Panc1 (cell line): ENCODE measurements around the gene ZNF716. TPM values are rescaled to one million over a fixed set of nuclear protein-coding genes. Genes with fewer than 3 reads are reported as not detected.

Experiments
- ATAC-seq: fragments of 200-7000 bp; cut with Tn5 transposase; 2 replicates; pipeline ENCODE4 v1.9.1; 2020; ENCODE audit warnings: mild to moderate bottlenecking, moderate library complexity
- BruUV-seq: library from RNA; stranded (reverse); fragments of 400-500 nt; replicated peaks from 2 replicates; lab custom pipeline; 2021; lab: Mats Ljungman, UMichigan
- CTCF ChIA-PET: fragments of 300-600 bp; sonication (Branson Sonifier 250); formaldehyde crosslinking; loops from one replicate; lab custom pipeline; 2022; ENCODE audit warnings: antibody characterized with exemption; lab: Charles Lee
- POLR2A ChIA-PET: fragments of 300-600 bp; sonication (Branson Sonifier 250); formaldehyde crosslinking; loops from one replicate; lab custom pipeline; 2022; ENCODE audit warnings: antibody characterized with exemption; lab: Charles Lee
- DNase-seq: peaks from one replicate; pipeline ENCODE4 v3.0.0-alpha.2; 2010; ENCODE audit warnings: low read depth, low spot score
- H3K27ac ChIP-seq: 2 replicates; pipeline ENCODE4 v1.5.1; 2011; ENCODE audit warnings: mild to moderate bottlenecking, low read length, inconsistent platforms
- H3K27me3 ChIP-seq: fragments of 200-500 bp; sonication (Bioruptor generic); 2 replicates; pipeline ENCODE4 v1.6.0; 2014; ENCODE audit warnings: low read length, inconsistent platforms; ENCODE audit not compliant: control insufficient read depth, insufficient read depth
- H3K36me3 ChIP-seq: fragments of 200-500 bp; sonication (Bioruptor generic); 2 replicates; pipeline ENCODE4 v1.5.1; 2014; ENCODE audit warnings: inconsistent platforms, mild to moderate bottlenecking, low read length, moderate library complexity; ENCODE audit not compliant: control insufficient read depth, insufficient read depth
- H3K4me1 ChIP-seq: 2 replicates; pipeline ENCODE4 v1.5.1; 2011; ENCODE audit warnings: inconsistent platforms, mild to moderate bottlenecking, low read length, moderate library complexity; ENCODE audit not compliant: control insufficient read depth, insufficient read depth
- H3K4me3 ChIP-seq, 2 experiments: 2 replicates each; pipeline ENCODE4 v1.5.1; 2011 to 2012; ENCODE audit warnings: low read depth in 2 of 2, low read length in 2 of 2, mild to moderate bottlenecking in 2 of 2, inconsistent platforms in 1 of 2, moderate library complexity in 1 of 2
- H3K9me3 ChIP-seq: fragments of 200-500 bp; sonication (Bioruptor generic); 2 replicates; pipeline ENCODE4 v1.5.1; 2014; ENCODE audit warnings: low read depth, mild to moderate bottlenecking, inconsistent platforms, low read length, moderate library complexity; ENCODE audit not compliant: control insufficient read depth, insufficient read depth
- POLR2AphosphoS5 ChIP-seq: IDR thresholded peaks from 2 replicates; pipeline ENCODE4 v1.6.1; 2012; ENCODE audit warnings: mild to moderate bottlenecking, low read depth, low read length, moderate library complexity
- SIN3A ChIP-seq: IDR thresholded peaks from 2 replicates; pipeline ENCODE4 v1.6.1; 2012; ENCODE audit warnings: low read depth, mild to moderate bottlenecking, low read length, moderate library complexity, borderline replicate concordance; ENCODE audit not compliant: insufficient read depth
- TCF7L2 ChIP-seq: IDR thresholded peaks from 2 replicates; pipeline ENCODE4 v1.6.1; 2011; ENCODE audit warnings: mild to moderate bottlenecking, low read depth, low read length, inconsistent platforms
- in situ Hi-C: cut with HindIII; loops from 2 replicates; pipeline ENCODE4 v1.10.0; 2016; ENCODE audit warnings: low sequenced_read_pairs, low pct_unique_long_range_greater_than_20kb
- intact Hi-C: fragments of 100-400 bp; cut with micrococcal nuclease; formaldehyde crosslinking; loops from one replicate; pipeline ENCODE4 v1.10.0; 2022; ENCODE audit not compliant: unreplicated experiment
- total RNA-seq: library from RNA; stranded (reverse); gene quantifications from one replicate; pipeline ENCODE4 v1.2.1, GENCODE V29; 2021; ENCODE audit not compliant: unreplicated experiment
- TF ChIP-seq, protein P1 (sequence below): fragments of 450-650 bp; IDR thresholded peaks from 2 replicates; pipeline ENCODE4 v1.5.1; 2017; ENCODE audit warnings: mild to moderate bottlenecking
- TF ChIP-seq, protein P2 (sequence below), 2 experiments: IDR thresholded peaks; 2 replicates each; pipeline ENCODE4 v1.6.1; 2011 to 2012; ENCODE audit warnings: low read depth in 2 of 2, control low read depth in 1 of 2, low read length in 1 of 2, mild to moderate bottlenecking in 1 of 2, moderate library complexity in 1 of 2; ENCODE audit not compliant: insufficient read depth in 1 of 2

ZNF716 gene
- total RNA-seq, 1 experiment from 2014 or later: 0.36 TPM

DNA sequence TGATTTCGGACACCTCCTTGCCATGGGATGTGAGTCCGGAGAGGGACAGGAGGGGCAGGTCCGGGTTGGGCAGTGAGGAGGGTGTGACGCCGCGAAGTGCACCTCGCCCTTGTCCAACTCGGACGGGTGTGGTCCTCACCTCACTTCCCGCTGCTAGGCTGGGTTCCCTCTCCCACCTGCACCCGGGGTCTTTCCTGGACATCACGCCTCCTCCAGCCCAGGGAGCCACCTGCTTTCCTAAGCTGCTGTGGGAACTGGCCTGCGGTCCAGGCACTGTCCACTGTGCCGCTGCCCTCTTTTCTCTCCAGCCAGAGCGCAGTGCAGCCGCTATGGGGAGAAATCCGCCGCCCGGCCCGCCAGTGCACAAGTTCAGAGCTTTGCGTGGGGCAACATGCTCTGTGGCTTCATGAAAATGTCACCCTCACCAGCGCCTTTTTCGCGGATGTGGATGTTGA lies 45.0 kb upstream of the ZNF716 start:
- ChIA-PET POLR2A (no interaction called here), CTCF (no interaction called here)
- Histone ChIP-seq H3K27ac (no peak overlapping the region), H3K4me1 (no peaks in the 10 kb centered on the region), H3K36me3 (no peaks in the 10 kb centered on the region), H3K4me3 (no peak overlapping the region), H3K27me3 (no peaks in the 10 kb centered on the region), H3K9me3 (no peaks in the 10 kb centered on the region)
- TF ChIP-seq SIN3A: no peak
- TF ChIP-seq, protein P1, sequence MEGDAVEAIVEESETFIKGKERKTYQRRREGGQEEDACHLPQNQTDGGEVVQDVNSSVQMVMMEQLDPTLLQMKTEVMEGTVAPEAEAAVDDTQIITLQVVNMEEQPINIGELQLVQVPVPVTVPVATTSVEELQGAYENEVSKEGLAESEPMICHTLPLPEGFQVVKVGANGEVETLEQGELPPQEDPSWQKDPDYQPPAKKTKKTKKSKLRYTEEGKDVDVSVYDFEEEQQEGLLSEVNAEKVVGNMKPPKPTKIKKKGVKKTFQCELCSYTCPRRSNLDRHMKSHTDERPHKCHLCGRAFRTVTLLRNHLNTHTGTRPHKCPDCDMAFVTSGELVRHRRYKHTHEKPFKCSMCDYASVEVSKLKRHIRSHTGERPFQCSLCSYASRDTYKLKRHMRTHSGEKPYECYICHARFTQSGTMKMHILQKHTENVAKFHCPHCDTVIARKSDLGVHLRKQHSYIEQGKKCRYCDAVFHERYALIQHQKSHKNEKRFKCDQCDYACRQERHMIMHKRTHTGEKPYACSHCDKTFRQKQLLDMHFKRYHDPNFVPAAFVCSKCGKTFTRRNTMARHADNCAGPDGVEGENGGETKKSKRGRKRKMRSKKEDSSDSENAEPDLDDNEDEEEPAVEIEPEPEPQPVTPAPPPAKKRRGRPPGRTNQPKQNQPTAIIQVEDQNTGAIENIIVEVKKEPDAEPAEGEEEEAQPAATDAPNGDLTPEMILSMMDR: no peak
- DNase-seq: no peak
- ATAC-seq: no peak
- in situ Hi-C loops (no loop called here), intact Hi-C loops (no loop called here)
- BruUV-seq: no TSS peak

DNA sequence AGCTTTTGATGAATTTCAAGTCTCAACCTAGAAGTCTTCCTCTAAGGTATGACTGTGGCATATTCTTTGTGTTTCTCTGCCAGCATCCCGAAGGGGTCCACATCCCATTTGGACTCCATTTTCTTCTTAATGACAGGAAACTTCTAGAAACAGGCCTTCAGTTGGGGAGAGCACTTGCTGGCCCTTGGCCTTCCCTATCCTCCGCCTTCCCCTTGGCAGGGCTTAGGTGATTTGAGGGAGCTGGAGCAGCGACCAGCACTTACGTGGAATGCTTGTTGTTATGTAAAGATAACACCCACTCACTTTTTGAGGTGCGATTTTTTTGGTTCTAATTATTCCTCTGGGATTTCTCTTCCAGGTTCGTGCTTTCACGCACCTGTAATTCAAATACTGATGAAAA lies 42.9 kb upstream of the ZNF716 start:
- Histone ChIP-seq H3K27me3 (no peaks in the 10 kb centered on the region), H3K27ac (no peak overlapping the region), H3K4me1 (no peaks in the 10 kb centered on the region), H3K36me3 (no peaks in the 10 kb centered on the region), H3K4me3 (no peak overlapping the region), H3K9me3 (no peaks in the 10 kb centered on the region)
- ChIA-PET POLR2A (no interaction called here), CTCF (no interaction called here)
- no peak for DNase-seq
- BruUV-seq: no TSS peak
- in situ Hi-C loops: no loop called here
- ATAC-seq: no peak
- TF ChIP-seq TCF7L2: no peak
- TF ChIP-seq POLR2AphosphoS5: no peak
- TF ChIP-seq SIN3A: no peak
- TF ChIP-seq, protein P1: no peak
- TF ChIP-seq, protein P2, sequence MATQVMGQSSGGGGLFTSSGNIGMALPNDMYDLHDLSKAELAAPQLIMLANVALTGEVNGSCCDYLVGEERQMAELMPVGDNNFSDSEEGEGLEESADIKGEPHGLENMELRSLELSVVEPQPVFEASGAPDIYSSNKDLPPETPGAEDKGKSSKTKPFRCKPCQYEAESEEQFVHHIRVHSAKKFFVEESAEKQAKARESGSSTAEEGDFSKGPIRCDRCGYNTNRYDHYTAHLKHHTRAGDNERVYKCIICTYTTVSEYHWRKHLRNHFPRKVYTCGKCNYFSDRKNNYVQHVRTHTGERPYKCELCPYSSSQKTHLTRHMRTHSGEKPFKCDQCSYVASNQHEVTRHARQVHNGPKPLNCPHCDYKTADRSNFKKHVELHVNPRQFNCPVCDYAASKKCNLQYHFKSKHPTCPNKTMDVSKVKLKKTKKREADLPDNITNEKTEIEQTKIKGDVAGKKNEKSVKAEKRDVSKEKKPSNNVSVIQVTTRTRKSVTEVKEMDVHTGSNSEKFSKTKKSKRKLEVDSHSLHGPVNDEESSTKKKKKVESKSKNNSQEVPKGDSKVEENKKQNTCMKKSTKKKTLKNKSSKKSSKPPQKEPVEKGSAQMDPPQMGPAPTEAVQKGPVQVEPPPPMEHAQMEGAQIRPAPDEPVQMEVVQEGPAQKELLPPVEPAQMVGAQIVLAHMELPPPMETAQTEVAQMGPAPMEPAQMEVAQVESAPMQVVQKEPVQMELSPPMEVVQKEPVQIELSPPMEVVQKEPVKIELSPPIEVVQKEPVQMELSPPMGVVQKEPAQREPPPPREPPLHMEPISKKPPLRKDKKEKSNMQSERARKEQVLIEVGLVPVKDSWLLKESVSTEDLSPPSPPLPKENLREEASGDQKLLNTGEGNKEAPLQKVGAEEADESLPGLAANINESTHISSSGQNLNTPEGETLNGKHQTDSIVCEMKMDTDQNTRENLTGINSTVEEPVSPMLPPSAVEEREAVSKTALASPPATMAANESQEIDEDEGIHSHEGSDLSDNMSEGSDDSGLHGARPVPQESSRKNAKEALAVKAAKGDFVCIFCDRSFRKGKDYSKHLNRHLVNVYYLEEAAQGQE (IDR thresholded peaks at IDR 0.05; ENCODE audit: insufficient read depth in 1 of 2, low read depth in 2 of 2, low read length in 1 of 2): no peak
- intact Hi-C loops: no loop called here

DNA sequence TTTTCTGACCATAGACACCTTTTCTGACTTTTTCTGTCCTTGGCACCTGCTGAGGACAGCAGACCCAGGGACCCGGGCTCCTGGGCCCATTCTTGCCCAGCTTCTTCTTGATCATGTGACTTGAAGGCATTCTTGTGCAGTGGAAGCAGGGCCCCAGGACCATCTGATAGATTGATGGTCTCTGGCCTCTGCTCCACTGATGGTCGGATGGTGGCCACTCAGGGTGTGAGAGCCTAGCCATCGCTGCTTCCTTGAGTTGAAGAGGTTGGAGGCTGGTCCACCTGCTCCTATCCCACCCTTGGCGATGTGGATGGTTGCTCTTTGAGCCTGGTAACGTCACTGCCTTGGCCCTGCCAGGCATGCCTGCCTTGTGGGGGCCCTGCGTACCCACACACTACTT lies 37.8 kb upstream of the ZNF716 start:
- no peaks in the 10 kb centered on the region for H3K36me3 ChIP-seq
- intact Hi-C loops: no loop called here
- POLR2A ChIA-PET: no interaction called here
- no peak for ATAC-seq
- TF ChIP-seq, protein P1: no peak
- TF ChIP-seq, protein P2 (IDR thresholded peaks at IDR 0.05; ENCODE audit: insufficient read depth in 1 of 2, low read depth in 2 of 2, low read length in 1 of 2): no peak
- TF ChIP-seq TCF7L2 (no peak), SIN3A (no peak), POLR2AphosphoS5 (no peak)
- H3K27ac ChIP-seq: no peak overlapping the region
- in situ Hi-C loops: no loop called here
- H3K4me1 ChIP-seq: no peaks in the 10 kb centered on the region
- BruUV-seq: no TSS peak
- no peak overlapping the region for H3K4me3 ChIP-seq
- CTCF ChIA-PET: no interaction called here
- no peaks in the 10 kb centered on the region for H3K9me3 ChIP-seq
- no peaks in the 10 kb centered on the region for H3K27me3 ChIP-seq
- DNase-seq: no peak
